Lung (tissue), 12 donors: ENCODE data around the gene APBA2. TPM values are rescaled to one million over a fixed set of nuclear protein-coding genes. Genes with fewer than 3 reads are reported as not detected.

ENCODE experiments used
- ATAC-seq: fragments of 200-7000 bp; cut with Tn5 transposase; one replicate; pipeline ENCODE4 v1.9.1; 2020; ENCODE audit warnings: moderate number of reproducible peaks; ENCODE audit not compliant: insufficient read depth, low FRiP score
- DNase-seq, 3 donors: peaks; one replicate each; pipeline ENCODE4 v3.0.0-alpha.2; 2013 to 2017
- H3K27ac ChIP-seq, 2 donors: one replicate each; pipeline ENCODE4 v1.5.1; 2013; ENCODE audit warnings: mild to moderate bottlenecking in 2 of 2, moderate library complexity in 2 of 2, control low read depth in 1 of 2, inconsistent platforms in 1 of 2, low read depth in 1 of 2, low read length in 1 of 2
- H3K27me3 ChIP-seq, 3 donors: one replicate each; pipeline ENCODE4 v1.5.1; 2013; ENCODE audit warnings: low read length in 2 of 3; ENCODE audit not compliant: control insufficient read depth in 3 of 3, insufficient read depth in 3 of 3
- H3K36me3 ChIP-seq, 4 donors: one replicate each; pipeline ENCODE4 v1.5.1; 2013; ENCODE audit warnings: low read length in 4 of 4, mild to moderate bottlenecking in 1 of 4, moderate library complexity in 1 of 4; ENCODE audit not compliant: control insufficient read depth in 4 of 4, insufficient read depth in 4 of 4
- H3K4me1 ChIP-seq, 5 donors: one replicate each; pipeline ENCODE4 v1.5.1; 2013; ENCODE audit warnings: low read length in 5 of 5, mild to moderate bottlenecking in 2 of 5, moderate library complexity in 1 of 5; ENCODE audit not compliant: control insufficient read depth in 5 of 5, insufficient read depth in 5 of 5
- H3K4me3 ChIP-seq: one replicate; pipeline ENCODE4 v1.5.1; 2013; ENCODE audit warnings: mild to moderate bottlenecking, control low read depth, moderate library complexity
- H3K9ac ChIP-seq, 2 donors: one replicate each; pipeline ENCODE4 v1.5.1; 2013; ENCODE audit warnings: low read length in 2 of 2, control low read depth in 1 of 2; ENCODE audit not compliant: insufficient read depth in 1 of 2
- H3K9me3 ChIP-seq, 4 donors: one replicate each; pipeline ENCODE4 v1.5.1; 2013; ENCODE audit warnings: low read length in 3 of 4, mild to moderate bottlenecking in 1 of 4, moderate library complexity in 1 of 4; ENCODE audit not compliant: control insufficient read depth in 4 of 4, insufficient read depth in 3 of 4
- WGBS, 2 donors: extraction: QIAGEN DNeasy Blood & Tissue Kit; methylation state at CpG; one replicate each; pipeline ENCODE4 v1.1.7; 2013; 5-methylcytosine and 5-hydroxymethylcytosine counted together
- polyA plus RNA-seq, 2 donors: library from polyadenylated mRNA; stranded (reverse); fragments of 200-250 nt; gene quantifications; one replicate each; pipeline ENCODE4 v1.2.1, GENCODE V29; 2013
- total RNA-seq, 2 donors: library from RNA; depleted of rRNA in 1 of 2; stranded (reverse); fragments of >200 nt in 1 of 2; gene quantifications; one replicate each; pipeline ENCODE4 v1.2.1, GENCODE V29; 2014 to 2021
- TF ChIP-seq, protein P1 (sequence below): IDR thresholded peaks from 2 replicates; pipeline ENCODE4 v1.5.1; 2012; ENCODE audit warnings: mild to moderate bottlenecking; ENCODE audit errors: control extremely low read depth, extremely low read depth
- donor health status: control.
- donor health status: control.
- donor health status: Bipolar disorder and iron deficiency.
- donor health status: healthy.
- donor health status: DM: yes; HTN: yes; CAD: no.

APBA2 gene
- total and polyA plus RNA-seq, 4 donors = 1.6 to 18.3 (median 4.5) TPM

DNA sequence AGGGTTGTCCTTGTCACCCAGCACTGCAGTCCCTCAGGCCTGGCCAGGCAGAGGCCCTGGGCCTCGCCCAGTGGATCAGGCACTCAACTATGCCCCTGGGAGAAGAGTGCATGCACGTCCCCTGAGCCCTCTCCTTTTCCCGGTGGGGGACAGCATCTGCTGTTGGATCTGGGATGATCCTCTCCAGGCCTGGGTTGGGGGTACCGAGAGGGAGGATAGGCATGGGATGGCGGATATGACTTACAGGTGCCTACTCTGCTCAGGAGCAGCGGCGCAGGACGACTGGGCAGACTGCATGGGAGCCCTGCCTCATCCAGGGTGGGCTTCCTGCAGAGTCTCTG, 9.0 kb upstream of the APBA2 start:
- TF ChIP-seq, protein P1, sequence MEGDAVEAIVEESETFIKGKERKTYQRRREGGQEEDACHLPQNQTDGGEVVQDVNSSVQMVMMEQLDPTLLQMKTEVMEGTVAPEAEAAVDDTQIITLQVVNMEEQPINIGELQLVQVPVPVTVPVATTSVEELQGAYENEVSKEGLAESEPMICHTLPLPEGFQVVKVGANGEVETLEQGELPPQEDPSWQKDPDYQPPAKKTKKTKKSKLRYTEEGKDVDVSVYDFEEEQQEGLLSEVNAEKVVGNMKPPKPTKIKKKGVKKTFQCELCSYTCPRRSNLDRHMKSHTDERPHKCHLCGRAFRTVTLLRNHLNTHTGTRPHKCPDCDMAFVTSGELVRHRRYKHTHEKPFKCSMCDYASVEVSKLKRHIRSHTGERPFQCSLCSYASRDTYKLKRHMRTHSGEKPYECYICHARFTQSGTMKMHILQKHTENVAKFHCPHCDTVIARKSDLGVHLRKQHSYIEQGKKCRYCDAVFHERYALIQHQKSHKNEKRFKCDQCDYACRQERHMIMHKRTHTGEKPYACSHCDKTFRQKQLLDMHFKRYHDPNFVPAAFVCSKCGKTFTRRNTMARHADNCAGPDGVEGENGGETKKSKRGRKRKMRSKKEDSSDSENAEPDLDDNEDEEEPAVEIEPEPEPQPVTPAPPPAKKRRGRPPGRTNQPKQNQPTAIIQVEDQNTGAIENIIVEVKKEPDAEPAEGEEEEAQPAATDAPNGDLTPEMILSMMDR = no peak
- H3K9ac ChIP-seq = no peak overlapping the region
- DNase-seq = no peak
- H3K27me3 ChIP-seq = no peaks in the 10 kb centered on the region
- H3K27ac ChIP-seq = no peak overlapping the region
- no peaks in the 10 kb centered on the region for H3K36me3 ChIP-seq
- WGBS, 2 donors = 90 to 92% methylated on average over 8 of the region's 8 CpGs
- no peak for ATAC-seq
- no peaks in the 10 kb centered on the region for H3K4me1 ChIP-seq
- H3K9me3 ChIP-seq = peaks cover 0 to 8% (median 2%) of the 10 kb centered on the region in 4 donors
- H3K4me3 ChIP-seq = no peak overlapping the region

- WGBS, 2 donors = 84 to 89% methylated on average over 15 of the region's 15 CpGs
- Histone ChIP-seq H3K27me3 (no peaks in the 10 kb centered on the region), H3K27ac (no peak overlapping the region), H3K4me3 (no peak overlapping the region), H3K4me1 (no peaks in the 10 kb centered on the region), H3K9ac (no peak overlapping the region), H3K9me3 (no peaks in the 10 kb centered on the region), H3K36me3 (no peaks in the 10 kb centered on the region)
- DNase-seq (no peak), ATAC-seq (no peak)
- TF ChIP-seq, protein P1 = no peak
These were observed 7.6 kb upstream of the APBA2 start for GRCh38 chr15:28878209-28878608.

DNA sequence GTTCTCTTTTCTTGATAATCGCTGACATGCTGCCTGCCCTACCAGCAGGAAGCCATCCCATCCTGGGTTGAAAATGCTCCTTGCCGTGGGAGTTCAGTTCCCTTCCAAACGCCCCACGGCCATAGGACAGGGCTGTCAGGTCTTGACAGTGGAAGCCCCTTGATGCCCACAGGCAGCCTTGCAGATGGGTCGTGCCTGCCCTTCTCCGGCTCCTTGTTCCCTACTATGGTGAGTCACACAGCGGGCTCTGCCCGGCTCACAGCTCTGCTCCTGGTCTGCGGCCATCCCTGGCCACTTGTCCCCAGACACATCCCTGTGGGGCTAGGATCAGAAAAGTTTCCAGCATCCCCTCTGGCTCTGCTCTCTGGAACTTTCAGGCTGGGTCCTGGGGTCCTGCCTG, 6.2 kb upstream of the APBA2 start:
- no peak overlapping the region for H3K9ac ChIP-seq
- ATAC-seq = no peak
- H3K9me3 ChIP-seq = peaks cover 0 to 2% (median 0%) of the 10 kb centered on the region in 4 donors
- H3K27ac ChIP-seq = no peak overlapping the region
- no peak overlapping the region for H3K4me3 ChIP-seq
- DNase-seq = no peak
- TF ChIP-seq, protein P1 = no peak
- 92 to 94% methylated on average over 9 of the region's 9 CpGs for WGBS, 2 donors
- no peaks in the 10 kb centered on the region for H3K27me3 ChIP-seq
- no peaks in the 10 kb centered on the region for H3K4me1 ChIP-seq
- no peaks in the 10 kb centered on the region for H3K36me3 ChIP-seq

- no peak overlapping the region for H3K27ac ChIP-seq
- H3K27me3 ChIP-seq = peaks cover 0 to 6% (median 0%) of the 10 kb centered on the region in 3 donors
- no peaks in the 10 kb centered on the region for H3K36me3 ChIP-seq
- H3K4me1 ChIP-seq = peaks cover 0 to 8% (median 4%) of the 10 kb centered on the region in 5 donors
- no peak overlapping the region for H3K9ac ChIP-seq
- no peak overlapping the region for H3K4me3 ChIP-seq
- DNase-seq (peak in 1 of 3 donors; percentile 36), ATAC-seq (no peak)
- H3K9me3 ChIP-seq = peaks cover 0 to 2% (median 0%) of the 10 kb centered on the region in 4 donors
- TF ChIP-seq, protein P1 = no peak
- 79 to 93% methylated on average over 5 of the region's 5 CpGs for WGBS, 2 donors
These were observed 5.1 kb upstream of the APBA2 start for GRCh38 chr15:28880680-28881079.
